Gastrocnemius medialis (tissue), 4 donors: ENCODE measurements around the gene EPHB4. TPM values are rescaled to one million over a fixed set of nuclear protein-coding genes. Genes with fewer than 3 reads are reported as not detected.
A peak's percentile ranks its signal among the peaks of the same experiment; 100 is the strongest.
"Not testable (repeated sequence)": the region's sequence is repeated elsewhere in the genome, so short reads cannot be mapped to it uniquely, and the experiment has no call there.

Experiments
- ATAC-seq, 2 donors: fragments of 150-250 bp; one replicate each; pipeline ENCODE4 v1.9.1; 2016
- DNase-seq, 2 donors: peaks; one replicate each; pipeline ENCODE4 v3.0.0-alpha.2; 2019
- H3K27ac ChIP-seq, 4 donors: fragments of 200-600 bp; sonication (generic); 1 replicate in 1 of 4; 2 replicates in 3 of 4; pipeline ENCODE4 v1.5.1; 2016 to 2018; ENCODE audit warnings: mild to moderate bottlenecking in 2 of 4, moderate library complexity in 1 of 4
- H3K27me3 ChIP-seq, 3 donors: fragments of 200-600 bp; sonication (generic) in 2 of 3; 1 replicate in 1 of 3; 2 replicates in 2 of 3; pipeline versions ENCODE4 v1.5.1 to v1.6.0; 2016 to 2019; ENCODE audit warnings: mild to moderate bottlenecking in 1 of 3, moderate library complexity in 1 of 3
- H3K36me3 ChIP-seq, 2 donors: fragments of 200-600 bp; sonication (generic) in 1 of 2; one replicate each; pipeline ENCODE4 v1.5.1; 2017 to 2018
- H3K4me1 ChIP-seq, 2 donors: fragments of 200-600 bp; sonication (generic) in 1 of 2; one replicate each; pipeline ENCODE4 v1.5.1; 2016 to 2017; ENCODE audit warnings: mild to moderate bottlenecking in 2 of 2
- H3K4me3 ChIP-seq, 4 donors: fragments of 200-600 bp; sonication (generic) in 3 of 4; 1 replicate in 1 of 4; 2 replicates in 3 of 4; pipeline ENCODE4 v1.5.1; 2016 to 2019; ENCODE audit warnings: mild to moderate bottlenecking in 2 of 4
- H3K9me3 ChIP-seq, 3 donors: fragments of 200-600 bp; sonication (generic) in 2 of 3; 1 replicate in 1 of 3; 2 replicates in 2 of 3; pipeline ENCODE4 v1.5.1; 2016 to 2019
- POLR2A ChIP-seq, 2 donors: fragments of 450-650 bp; IDR thresholded peaks; one replicate each; pipeline ENCODE4 v1.6.1; 2017; ENCODE audit warnings: antibody characterized with exemption in 2 of 2, mild to moderate bottlenecking in 2 of 2, moderate library complexity in 2 of 2
- in situ Hi-C, 4 donors: fragments of 200-750 bp; cut with MboI; loops; one replicate each; pipeline versions ENCODE4 v1.15.0 to v1.8.0; 2017; ENCODE audit warnings: low sequenced_read_pairs in 4 of 4
- intact Hi-C: fragments of 100-400 bp; cut with DNase I; formaldehyde crosslinking; loops from one replicate; pipeline ENCODE4 v1.15.1; 2023; ENCODE audit warnings: low total_unique reads
- total RNA-seq, 4 donors: library from RNA; depleted of rRNA; stranded (reverse); fragments of >200 nt; gene quantifications; one replicate each; pipeline versions ENCODE4 v1.1.0 to v1.2.3, GENCODE V29; 2016
- TF ChIP-seq, protein P1 (sequence below), 5 experiments: fragments of 450-650 bp in 3 of 5; fragments of 200-600 bp in 2 of 5; sonication (generic) in 2 of 5; IDR thresholded peaks in 4 of 5; conservative IDR thresholded peaks in 1 of 5; 1 replicate in 4 of 5; 2 replicates in 1 of 5; pipeline ENCODE4 v1.5.1; 2016 to 2019; ENCODE audit warnings: antibody characterized with exemption in 5 of 5, mild to moderate bottlenecking in 3 of 5, moderate library complexity in 3 of 5

EPHB4 gene
- total RNA-seq, 4 donors from 2014 or later = 6.3 to 16.2 (median 12.3) TPM

- H3K27ac ChIP-seq = no peak overlapping the region
- ATAC-seq (no peak), DNase-seq (no peak)
- in situ Hi-C loops = loop anchor here (10.0 to 25.0 kb wide), 5 partner anchors 143 to 418 kb away; partner anchors contain the start of genes POP7 (in 3 of the 4), SPACDR (in 2 of the 4), EPO (in 1 of the 4) and FBXO24 (in 1 of the 4)
- no peaks in the 10 kb centered on the region for H3K36me3 ChIP-seq
- no peaks in the 10 kb centered on the region for H3K9me3 ChIP-seq
- no peak overlapping the region for H3K4me3 ChIP-seq
- no peaks in the 10 kb centered on the region for H3K27me3 ChIP-seq
- H3K4me1 ChIP-seq = peaks cover 7 to 16% of the 10 kb centered on the region in 2 donors
- intact Hi-C loops = no loop called here
- TF ChIP-seq, protein P1, sequence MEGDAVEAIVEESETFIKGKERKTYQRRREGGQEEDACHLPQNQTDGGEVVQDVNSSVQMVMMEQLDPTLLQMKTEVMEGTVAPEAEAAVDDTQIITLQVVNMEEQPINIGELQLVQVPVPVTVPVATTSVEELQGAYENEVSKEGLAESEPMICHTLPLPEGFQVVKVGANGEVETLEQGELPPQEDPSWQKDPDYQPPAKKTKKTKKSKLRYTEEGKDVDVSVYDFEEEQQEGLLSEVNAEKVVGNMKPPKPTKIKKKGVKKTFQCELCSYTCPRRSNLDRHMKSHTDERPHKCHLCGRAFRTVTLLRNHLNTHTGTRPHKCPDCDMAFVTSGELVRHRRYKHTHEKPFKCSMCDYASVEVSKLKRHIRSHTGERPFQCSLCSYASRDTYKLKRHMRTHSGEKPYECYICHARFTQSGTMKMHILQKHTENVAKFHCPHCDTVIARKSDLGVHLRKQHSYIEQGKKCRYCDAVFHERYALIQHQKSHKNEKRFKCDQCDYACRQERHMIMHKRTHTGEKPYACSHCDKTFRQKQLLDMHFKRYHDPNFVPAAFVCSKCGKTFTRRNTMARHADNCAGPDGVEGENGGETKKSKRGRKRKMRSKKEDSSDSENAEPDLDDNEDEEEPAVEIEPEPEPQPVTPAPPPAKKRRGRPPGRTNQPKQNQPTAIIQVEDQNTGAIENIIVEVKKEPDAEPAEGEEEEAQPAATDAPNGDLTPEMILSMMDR (IDR thresholded peaks at IDR 0.05 in 4 of 5, conservative IDR thresholded peaks at IDR 0.05 in 1 of 5) = no peak
- TF ChIP-seq POLR2A (IDR thresholded peaks at IDR 0.05) = no peak
Observed at GRCh38 chr7:100855515-100855914, 28.2 kb upstream of the EPHB4 start.

GRCh38 chr7:100854899-100855298, 27.6 kb upstream of the EPHB4 start:
- DNase-seq, H3K27ac ChIP-seq, H3K27me3 ChIP-seq, intact Hi-C loops, H3K9me3 ChIP-seq, H3K4me3 ChIP-seq, H3K36me3 ChIP-seq, ATAC-seq: not testable (repeated sequence)
- in situ Hi-C loops = loop anchor here (5.0 to 25.0 kb wide), 6 partner anchors 58 to 418 kb away; partner anchors contain the start of genes POP7 (in 3 of the 4), SPACDR (in 2 of the 4), EPO (in 1 of the 4) and FBXO24 (in 1 of the 4)
- H3K4me1 ChIP-seq = peaks cover 7 to 16% of the 10 kb centered on the region in 2 donors

DNA sequence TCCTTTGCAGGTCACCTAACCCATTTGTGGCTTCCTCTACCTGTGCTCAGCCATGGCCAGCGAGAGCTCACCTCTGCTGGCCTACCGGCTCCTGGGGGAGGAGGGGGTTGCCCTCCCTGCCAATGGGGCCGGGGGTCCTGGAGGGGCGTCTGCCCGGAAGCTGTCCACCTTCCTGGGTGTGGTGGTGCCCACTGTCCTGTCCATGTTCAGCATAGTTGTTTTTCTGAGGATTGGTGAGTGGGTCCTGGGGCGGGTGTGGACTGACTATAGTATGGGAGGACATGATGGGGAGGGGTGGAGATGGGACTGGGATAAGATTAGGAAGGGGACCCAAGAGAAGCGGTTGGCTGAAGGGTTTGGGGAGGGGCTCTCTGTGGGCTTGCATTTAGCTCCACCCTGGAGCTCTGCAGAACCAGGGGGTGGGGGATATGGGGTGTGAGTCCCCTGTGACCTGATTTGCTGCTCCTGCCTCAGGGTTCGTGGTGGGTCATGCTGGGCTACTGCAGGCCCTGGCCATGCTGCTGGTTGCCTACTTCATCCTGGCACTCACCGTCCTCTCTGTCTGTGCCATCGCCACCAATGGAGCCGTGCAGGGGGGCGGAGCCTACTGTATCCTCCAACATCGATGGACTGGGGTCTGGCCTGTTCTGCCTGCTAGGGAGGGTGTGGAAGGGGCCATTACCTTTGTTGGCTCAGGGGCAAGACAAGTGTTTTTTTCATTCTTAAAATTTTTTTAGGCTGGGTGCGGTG, 27.0 kb upstream of the EPHB4 start:
- no peaks in the 10 kb centered on the region for H3K27me3 ChIP-seq
- in situ Hi-C loops (loop anchor here (5.0 to 25.0 kb wide), 6 partner anchors 57 to 417 kb away; partner anchors contain the start of genes POP7 (in 3 of the 4), SPACDR (in 2 of the 4), EPO (in 1 of the 4) and FBXO24 (in 1 of the 4)), intact Hi-C loops (no loop called here)
- ATAC-seq (no peak), DNase-seq (no peak)
- H3K4me1 ChIP-seq = peaks cover 7 to 16% of the 10 kb centered on the region in 2 donors
- H3K27ac ChIP-seq = no peak overlapping the region
- TF ChIP-seq, protein P1 (IDR thresholded peaks at IDR 0.05 in 4 of 5, conservative IDR thresholded peaks at IDR 0.05 in 1 of 5) = no peak
- no peak for TF ChIP-seq POLR2A (IDR thresholded peaks at IDR 0.05)
- H3K4me3 ChIP-seq = no peak overlapping the region
- no peaks in the 10 kb centered on the region for H3K36me3 ChIP-seq
- H3K9me3 ChIP-seq = no peaks in the 10 kb centered on the region

DNA sequence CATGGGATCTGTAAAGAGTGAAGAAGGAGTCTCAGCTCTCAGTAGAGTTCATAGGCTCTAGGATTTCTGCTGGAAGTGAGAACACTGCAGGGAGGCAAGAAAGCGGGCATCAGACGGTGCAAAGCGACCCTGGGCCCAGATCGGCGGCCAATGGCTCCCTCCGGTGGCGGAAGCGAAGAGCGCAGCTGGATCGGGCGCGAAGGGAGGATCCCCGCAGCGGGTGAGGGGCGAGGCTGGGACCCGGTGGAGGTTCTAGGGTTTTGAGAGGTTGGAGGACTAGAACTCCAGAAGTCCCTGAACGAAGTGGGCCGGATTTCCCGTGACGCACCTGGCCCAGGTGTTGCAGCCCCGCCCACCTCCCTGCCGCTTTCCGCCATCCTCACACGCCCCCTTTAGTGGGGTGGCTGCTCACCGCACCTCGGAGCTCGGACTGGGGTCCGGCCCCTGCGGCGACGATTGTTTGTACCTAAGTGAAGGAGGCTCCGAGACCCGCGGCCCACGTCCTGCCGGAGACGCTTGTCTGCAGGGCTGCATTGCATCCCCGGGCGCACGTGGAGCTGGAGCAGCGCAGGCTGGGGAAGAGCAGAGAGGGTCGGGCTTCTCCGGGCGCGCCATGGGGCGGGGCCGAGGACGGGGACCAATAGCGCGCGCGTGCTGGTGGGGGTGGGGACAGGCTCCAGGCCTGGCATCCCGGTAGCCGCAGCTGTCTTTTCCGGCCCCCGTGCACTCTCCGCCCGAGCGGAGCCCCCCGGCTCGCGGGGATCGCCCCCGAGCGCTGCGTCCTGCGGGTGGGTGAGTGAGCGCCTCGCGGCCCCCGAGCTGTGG, 24.9 kb upstream of the EPHB4 start, which contains the start of gene SLC12A9:
Gene SLC12A9, plus strand, starts transcription at position 666 of the 825 bp plus-strand sequence. CDS start 1,485 bp downstream, outside the sequence.
- peak in 1 of 2 donors; percentile 22 for TF ChIP-seq POLR2A (IDR thresholded peaks at IDR 0.05)
- TF ChIP-seq, protein P1 (IDR thresholded peaks at IDR 0.05 in 4 of 5, conservative IDR thresholded peaks at IDR 0.05 in 1 of 5) = peak; percentile 78 to 90 (median 84)
- intact Hi-C loops (loop anchor here (2.0 kb wide), 2 partner anchors 49 to 147 kb away; no protein-coding TSS in a partner anchor), in situ Hi-C loops (loop anchor here (5.0 to 25.0 kb wide), 6 partner anchors 55 to 415 kb away; partner anchors contain the start of genes POP7 (in 3 of the 4), SPACDR (in 2 of the 4), EPO (in 1 of the 4) and FBXO24 (in 1 of the 4))
- Histone ChIP-seq H3K36me3 (no peaks in the 10 kb centered on the region), H3K27ac (peak within 1 kb of the TSS; percentile 38 to 77 (median 58)), H3K4me3 (peak within 1 kb of the TSS; percentile 64 to 71 (median 69)), H3K4me1 (peaks cover 7 to 16% of the 10 kb centered on the region in 2 donors), H3K27me3 (no peaks in the 10 kb centered on the region), H3K9me3 (no peaks in the 10 kb centered on the region)
- ATAC-seq (peak; percentile 87 to 95), DNase-seq (peak; percentile 70 to 76)
